ENCODE data around the gene MED9. TPM values are rescaled to one million over a fixed set of nuclear protein-coding genes. Genes with fewer than 3 reads are reported as not detected.

The MED9 gene
- total RNA-seq, 1 experiment from 2014 or later = 85.1 TPM

GRCh38 chr17:17518951-17519350 is 42.2 kb downstream of the MED9 start:
- no peak for DNase-seq (ENCODE audit: low read depth, low spot score)
- in situ Hi-C loops (cut with HindIII; ENCODE audit: low pct_unique_long_range_greater_than_20kb, low sequenced_read_pairs) = no loop called here

DNA sequence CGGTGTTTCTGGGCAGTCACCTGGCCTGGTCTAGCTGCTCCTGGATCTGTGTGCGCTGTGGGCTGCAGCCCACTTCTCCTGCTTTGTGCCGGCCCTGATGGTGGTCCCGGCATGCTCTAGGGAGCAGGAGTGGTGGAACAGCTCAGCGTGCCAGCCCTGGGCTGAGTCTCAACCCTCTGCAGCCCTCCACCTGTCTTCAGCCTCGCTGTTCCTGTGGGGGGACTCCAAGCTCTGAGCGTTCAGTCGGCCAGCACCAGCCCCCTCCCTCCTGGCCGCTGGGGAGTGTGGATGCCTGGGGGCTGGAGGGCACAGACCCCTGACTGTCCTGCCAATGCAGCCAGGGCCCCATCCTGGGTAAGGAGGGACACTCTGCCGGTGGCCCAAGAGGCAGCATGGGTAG is 43.1 kb downstream of the MED9 start:
- no peak for DNase-seq (ENCODE audit: low read depth, low spot score)
- in situ Hi-C loops (cut with HindIII; ENCODE audit: low pct_unique_long_range_greater_than_20kb, low sequenced_read_pairs) = no loop called here

- no peak for DNase-seq (ENCODE audit: low read depth, low spot score)
- in situ Hi-C loops (cut with HindIII; ENCODE audit: low pct_unique_long_range_greater_than_20kb, low sequenced_read_pairs) = no loop called here
Observed at GRCh38 chr17:17520599-17521232, 43.9 kb downstream of the MED9 start.

- in situ Hi-C loops (cut with HindIII; ENCODE audit: low pct_unique_long_range_greater_than_20kb, low sequenced_read_pairs) = no loop called here
- DNase-seq (ENCODE audit: low read depth, low spot score) = no peak
Observed at GRCh38 chr17:17523001-17523730, 46.4 kb downstream of the MED9 start.

- in situ Hi-C loops (cut with HindIII; ENCODE audit: low pct_unique_long_range_greater_than_20kb, low sequenced_read_pairs) = no loop called here
Observed at GRCh38 chr17:17523731-17524490, 47.1 kb downstream of the MED9 start.

GRCh38 chr17:17525311-17525710 is 48.5 kb downstream of the MED9 start:
- no peak for DNase-seq (ENCODE audit: low read depth, low spot score)
- in situ Hi-C loops (cut with HindIII; ENCODE audit: low pct_unique_long_range_greater_than_20kb, low sequenced_read_pairs) = no loop called here

More at GRCh38 chr17:17523731-17524490, 47.1 kb downstream of the MED9 start:
- no peak for DNase-seq (ENCODE audit: low read depth, low spot score)

GRCh38 chr17:17525956-17526355 is 49.2 kb downstream of the MED9 start:
- no peak for DNase-seq (ENCODE audit: low read depth, low spot score)
- in situ Hi-C loops (cut with HindIII; ENCODE audit: low pct_unique_long_range_greater_than_20kb, low sequenced_read_pairs) = no loop called here

DNA sequence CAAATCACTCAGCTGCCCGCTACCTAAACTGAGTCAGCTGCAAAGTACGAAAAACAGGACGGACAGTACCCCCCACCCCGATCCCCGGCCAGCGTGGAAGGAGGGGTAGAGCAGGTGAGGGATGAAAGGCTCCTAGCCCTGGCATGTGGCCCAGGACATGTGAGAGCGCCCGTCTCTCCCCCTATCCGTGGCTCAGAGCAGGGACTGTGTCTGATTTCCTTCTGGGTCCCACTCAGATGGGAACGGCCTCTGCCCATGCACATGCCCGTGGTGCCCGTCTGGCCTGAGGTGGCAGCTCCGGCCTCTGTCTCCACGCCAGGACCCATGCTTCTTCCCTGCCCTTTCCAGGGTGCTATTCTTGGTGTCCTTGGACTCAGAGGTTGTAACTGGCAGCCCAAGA is 49.6 kb downstream of the MED9 start:
- no peak for DNase-seq (ENCODE audit: low read depth, low spot score)
- in situ Hi-C loops (cut with HindIII; ENCODE audit: low pct_unique_long_range_greater_than_20kb, low sequenced_read_pairs) = no loop called here

GRCh38 chr17:17527534-17527933 is 50.7 kb downstream of the MED9 start:
- in situ Hi-C loops (cut with HindIII; ENCODE audit: low pct_unique_long_range_greater_than_20kb, low sequenced_read_pairs) = no loop called here
- no peak for DNase-seq (ENCODE audit: low read depth, low spot score)

DNA sequence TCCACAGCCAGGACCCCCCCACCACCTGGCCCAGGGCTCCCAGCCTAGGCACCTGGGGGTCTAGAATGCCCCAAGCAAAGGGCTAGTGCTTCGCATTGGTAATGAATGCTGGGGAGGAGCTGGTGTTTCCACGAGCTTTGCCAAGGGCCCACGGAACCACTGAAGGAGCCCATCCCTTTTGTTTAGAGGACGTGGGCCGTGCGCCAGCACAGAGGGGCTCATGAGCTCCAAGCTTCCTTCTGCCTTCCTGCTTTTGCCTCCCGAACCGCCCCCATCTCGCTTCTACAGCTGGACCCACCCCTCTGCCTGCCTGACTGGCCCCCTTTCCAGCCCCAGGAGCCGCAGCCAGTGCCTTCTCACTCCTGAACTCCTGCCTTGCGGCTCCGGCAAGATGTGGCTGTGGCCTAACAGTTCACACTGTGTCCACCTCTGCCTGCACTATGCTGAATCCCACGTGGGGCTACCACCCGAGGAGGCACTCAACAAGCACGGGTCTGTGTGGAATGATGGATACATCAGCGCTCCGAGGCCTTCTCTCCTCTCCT is 51.2 kb downstream of the MED9 start:
- in situ Hi-C loops (cut with HindIII; ENCODE audit: low pct_unique_long_range_greater_than_20kb, low sequenced_read_pairs) = no loop called here

DNA sequence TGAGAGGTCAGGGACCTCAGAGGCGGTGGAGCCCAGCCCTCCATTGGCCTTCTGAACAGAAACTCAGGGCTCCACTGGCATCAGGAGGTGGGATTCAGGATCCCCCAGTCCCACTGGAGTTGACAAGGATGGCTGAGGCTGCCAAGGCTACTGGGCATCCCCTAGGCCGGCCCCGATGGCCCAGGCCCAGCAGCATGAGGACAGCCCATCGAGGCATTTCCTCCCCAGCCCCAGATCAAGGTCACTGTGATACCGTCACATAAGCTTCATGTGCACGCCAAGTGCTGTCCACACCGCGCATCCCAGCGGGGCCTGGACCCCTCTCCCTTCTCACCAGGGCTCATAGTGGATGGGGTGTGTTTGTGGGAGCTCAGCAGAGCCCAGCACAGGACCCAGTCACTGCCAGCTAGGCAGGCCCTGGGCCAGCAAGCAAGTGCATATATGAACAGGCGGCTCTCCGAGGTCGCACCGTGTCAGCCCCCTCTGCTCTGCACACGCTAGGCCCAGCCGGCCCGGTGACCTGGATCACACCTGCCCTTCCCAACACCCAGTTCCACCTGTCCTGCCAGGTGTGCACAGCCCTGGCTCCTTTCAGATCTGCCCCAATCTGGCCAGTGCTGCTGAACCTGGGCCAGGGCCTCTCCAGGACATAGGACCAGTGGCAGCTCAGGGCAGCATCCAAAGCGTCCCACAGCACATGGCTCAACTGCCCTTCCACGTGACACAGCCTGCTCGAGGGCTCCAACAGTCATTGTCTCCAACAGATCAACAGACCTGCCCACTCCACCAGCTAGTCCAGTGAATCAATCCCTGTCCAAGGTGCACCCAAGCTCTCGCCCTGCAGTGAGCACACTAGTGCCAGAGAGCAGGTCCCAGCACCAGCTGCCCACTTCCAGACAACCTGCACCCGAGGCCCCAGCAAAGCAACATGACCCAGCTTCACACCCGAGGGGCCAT is 52.2 kb downstream of the MED9 start:
- no peak for DNase-seq (ENCODE audit: low read depth, low spot score)
- in situ Hi-C loops (cut with HindIII; ENCODE audit: low pct_unique_long_range_greater_than_20kb, low sequenced_read_pairs) = no loop called here

More for the DNA sequence above, 51.2 kb downstream of the MED9 start:
- DNase-seq (ENCODE audit: low read depth, low spot score) = no peak

- no peak for DNase-seq (ENCODE audit: low read depth, low spot score)
- in situ Hi-C loops (cut with HindIII; ENCODE audit: low pct_unique_long_range_greater_than_20kb, low sequenced_read_pairs) = no loop called here
Observed at GRCh38 chr17:17531156-17531555, 54.4 kb downstream of the MED9 start.

GRCh38 chr17:17532991-17533390 is 56.2 kb downstream of the MED9 start:
- in situ Hi-C loops (cut with HindIII; ENCODE audit: low pct_unique_long_range_greater_than_20kb, low sequenced_read_pairs) = no loop called here
- DNase-seq (ENCODE audit: low read depth, low spot score) = no peak

DNA sequence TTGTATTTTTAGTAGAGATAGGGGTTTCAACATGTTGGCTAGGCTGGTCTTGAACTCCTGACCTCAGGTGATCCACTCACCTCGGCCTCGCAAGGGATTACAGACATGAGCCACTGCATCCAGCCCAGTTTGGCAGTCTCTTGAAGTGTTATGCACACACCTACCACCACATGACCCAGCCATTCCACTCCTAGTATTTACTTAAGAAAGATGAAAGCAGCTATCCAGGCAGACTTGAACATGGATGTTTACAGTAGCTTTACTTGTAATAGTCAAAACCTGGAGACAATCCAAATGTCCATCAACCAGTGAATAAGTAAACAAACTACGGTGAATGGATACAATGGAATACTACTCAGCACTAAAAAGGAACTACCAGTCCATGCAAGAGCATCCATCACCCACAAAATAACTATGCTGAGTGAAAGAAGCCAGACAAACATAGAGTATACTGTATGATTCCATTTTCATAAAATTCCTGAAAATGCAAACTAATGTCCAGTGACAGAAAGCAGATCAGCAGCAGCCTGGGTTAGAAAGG is 57.2 kb downstream of the MED9 start:
- DNase-seq (ENCODE audit: low read depth, low spot score) = no peak
- in situ Hi-C loops (cut with HindIII; ENCODE audit: low pct_unique_long_range_greater_than_20kb, low sequenced_read_pairs) = no loop called here

- in situ Hi-C loops (cut with HindIII; ENCODE audit: low pct_unique_long_range_greater_than_20kb, low sequenced_read_pairs) = no loop called here
- no peak for DNase-seq (ENCODE audit: low read depth, low spot score)
Observed at GRCh38 chr17:17535957-17536356, 59.2 kb downstream of the MED9 start.

DNA sequence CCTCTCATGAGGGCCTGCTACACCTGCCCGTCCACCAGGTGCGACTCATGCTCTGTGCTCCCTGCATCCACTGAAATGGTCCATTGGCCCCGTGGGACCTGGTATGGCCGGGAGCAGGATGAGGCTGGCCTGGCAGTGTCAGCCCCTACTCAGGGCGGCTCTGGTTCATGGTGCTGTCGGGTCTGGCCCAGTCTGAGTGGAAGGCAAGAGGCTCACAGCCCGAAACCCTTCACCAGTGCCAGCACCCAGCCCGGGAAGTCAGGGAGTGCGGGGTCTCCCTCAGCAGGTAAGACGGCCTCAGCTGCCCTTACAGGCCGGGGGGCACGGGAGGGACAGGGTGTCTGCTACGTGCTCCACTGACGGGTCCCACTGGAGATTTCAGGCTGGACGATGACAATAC is 59.9 kb downstream of the MED9 start:
- in situ Hi-C loops (cut with HindIII; ENCODE audit: low pct_unique_long_range_greater_than_20kb, low sequenced_read_pairs) = no loop called here
- no peak for DNase-seq (ENCODE audit: low read depth, low spot score)

Measured in SK-MEL-5 (cell line).